Astrocyte of the cerebellum (primary cell): ENCODE results near the gene PLCB2.

Experiments used
- DNase-seq: peaks from one replicate; pipeline ENCODE4 v3.0.0-alpha.2; 2011; ENCODE audit warnings: low read depth
- H3K4me3 ChIP-seq: 2 replicates; pipeline ENCODE4 v1.5.1; 2011; ENCODE audit warnings: mild to moderate bottlenecking, low read depth, low read length, moderate library complexity
- in situ Hi-C: cut with HindIII; loops from 2 replicates; pipeline ENCODE4 v1.10.0; 2017; ENCODE audit warnings: low sequenced_read_pairs
- TF ChIP-seq, protein P1 (sequence below): IDR thresholded peaks from 2 replicates; pipeline ENCODE4 v1.5.1; 2012; ENCODE audit warnings: low read length, low read depth, moderate library complexity, mild to moderate bottlenecking; ENCODE audit errors: missing control alignments

The PLCB2 gene

DNA sequence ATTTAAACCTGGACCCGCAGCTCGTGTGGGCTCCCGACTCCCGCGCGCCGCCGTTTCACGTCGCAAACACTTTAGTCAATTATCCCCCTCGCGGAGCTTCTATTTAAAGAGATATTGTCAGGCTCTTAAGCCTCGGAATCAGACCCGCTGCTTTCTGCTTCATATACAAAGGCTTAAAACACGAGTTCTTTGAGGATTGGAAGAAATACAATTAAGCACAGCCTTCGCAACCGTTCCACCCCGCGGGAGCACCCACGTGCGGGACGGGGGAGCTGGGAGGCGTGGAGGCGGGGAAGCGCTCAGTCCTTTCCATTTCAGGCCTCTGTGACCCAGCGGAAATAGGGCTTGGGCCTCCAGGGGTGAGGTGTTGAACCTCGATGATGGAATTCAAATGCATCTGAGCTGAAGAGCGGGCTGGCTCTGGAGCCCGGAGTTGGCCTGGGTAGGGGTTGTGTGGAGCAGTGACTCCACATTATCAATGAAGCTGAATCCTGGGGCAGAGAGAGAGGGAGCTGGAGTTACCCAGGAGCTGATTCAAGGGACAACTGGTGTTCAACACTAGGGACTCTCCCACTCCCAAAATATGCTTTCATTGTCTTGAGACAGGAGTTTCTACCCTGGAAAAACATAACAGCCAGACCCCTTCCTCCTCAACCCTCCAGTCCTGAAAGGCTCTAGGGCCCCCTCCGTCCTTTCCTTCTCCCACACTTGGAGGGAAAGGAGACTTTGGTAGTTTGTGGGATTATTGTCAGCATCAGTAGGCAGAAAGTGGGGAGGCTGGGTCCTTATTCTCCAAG, 27.3 kb downstream of the PLCB2 start:
- no peak overlapping the region for H3K4me3 ChIP-seq
- no peak for DNase-seq
- TF ChIP-seq, protein P1, sequence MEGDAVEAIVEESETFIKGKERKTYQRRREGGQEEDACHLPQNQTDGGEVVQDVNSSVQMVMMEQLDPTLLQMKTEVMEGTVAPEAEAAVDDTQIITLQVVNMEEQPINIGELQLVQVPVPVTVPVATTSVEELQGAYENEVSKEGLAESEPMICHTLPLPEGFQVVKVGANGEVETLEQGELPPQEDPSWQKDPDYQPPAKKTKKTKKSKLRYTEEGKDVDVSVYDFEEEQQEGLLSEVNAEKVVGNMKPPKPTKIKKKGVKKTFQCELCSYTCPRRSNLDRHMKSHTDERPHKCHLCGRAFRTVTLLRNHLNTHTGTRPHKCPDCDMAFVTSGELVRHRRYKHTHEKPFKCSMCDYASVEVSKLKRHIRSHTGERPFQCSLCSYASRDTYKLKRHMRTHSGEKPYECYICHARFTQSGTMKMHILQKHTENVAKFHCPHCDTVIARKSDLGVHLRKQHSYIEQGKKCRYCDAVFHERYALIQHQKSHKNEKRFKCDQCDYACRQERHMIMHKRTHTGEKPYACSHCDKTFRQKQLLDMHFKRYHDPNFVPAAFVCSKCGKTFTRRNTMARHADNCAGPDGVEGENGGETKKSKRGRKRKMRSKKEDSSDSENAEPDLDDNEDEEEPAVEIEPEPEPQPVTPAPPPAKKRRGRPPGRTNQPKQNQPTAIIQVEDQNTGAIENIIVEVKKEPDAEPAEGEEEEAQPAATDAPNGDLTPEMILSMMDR = no peak
- in situ Hi-C loops = no loop called here

DNA sequence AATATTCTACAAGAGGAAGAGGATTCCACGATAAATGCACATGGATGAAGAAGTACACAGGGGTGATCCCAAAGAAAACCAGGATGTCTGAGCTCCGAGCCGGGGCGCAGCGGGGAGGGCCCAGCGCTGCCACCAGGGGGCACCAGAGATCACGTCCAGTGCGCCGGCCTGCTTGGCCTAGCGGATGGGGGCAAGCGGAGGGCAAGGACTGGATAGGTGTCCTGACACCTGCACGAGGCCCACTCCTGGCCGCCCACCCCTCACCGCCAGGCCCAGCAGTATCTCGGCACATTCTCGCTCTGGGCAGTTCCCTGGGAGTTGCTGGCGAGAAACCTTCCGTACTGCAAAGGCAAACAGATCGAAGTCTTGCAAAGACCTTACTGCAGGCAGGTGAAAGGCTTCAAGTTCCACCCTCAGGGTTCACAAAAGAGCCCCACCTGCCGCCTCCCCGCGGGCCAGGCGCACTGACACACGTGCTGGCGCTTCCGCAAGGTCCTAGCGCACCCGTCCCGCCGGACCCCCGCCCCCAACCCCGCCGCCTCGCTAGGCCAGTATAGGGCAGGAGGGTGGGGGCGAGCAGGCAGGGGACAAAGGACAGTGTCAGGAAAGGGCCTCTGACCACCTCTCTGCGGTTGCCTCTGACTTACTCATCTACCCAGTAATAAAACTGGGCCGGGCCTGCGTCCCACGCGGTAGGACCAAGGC, 28.1 kb downstream of the PLCB2 start:
- TF ChIP-seq, protein P1 = peak; percentile 98
- in situ Hi-C loops = no loop called here
- no peak overlapping the region for H3K4me3 ChIP-seq
- DNase-seq = no peak

DNA sequence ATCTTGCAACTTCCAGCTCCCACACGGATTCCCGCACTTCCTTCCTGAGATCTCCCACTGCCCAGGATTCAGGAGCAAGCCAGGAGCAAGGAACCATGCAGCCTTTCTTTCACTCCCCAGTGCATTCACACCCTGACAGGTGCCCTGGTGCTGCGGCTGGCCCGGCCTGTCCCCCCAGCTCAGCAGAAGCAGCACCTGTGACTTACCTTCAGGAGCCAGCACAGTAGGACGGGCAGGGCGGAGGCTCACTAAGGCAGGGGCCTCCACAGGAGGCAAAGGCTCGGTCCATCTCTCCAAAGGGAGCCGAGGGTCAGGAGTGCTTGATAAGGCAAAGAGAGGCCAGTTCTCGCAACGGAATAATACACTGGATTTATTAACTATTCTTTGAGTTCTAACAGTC, 29.7 kb downstream of the PLCB2 start:
- no peak overlapping the region for H3K4me3 ChIP-seq
- in situ Hi-C loops = no loop called here
- no peak for DNase-seq
- TF ChIP-seq, protein P1 = no peak

DNA sequence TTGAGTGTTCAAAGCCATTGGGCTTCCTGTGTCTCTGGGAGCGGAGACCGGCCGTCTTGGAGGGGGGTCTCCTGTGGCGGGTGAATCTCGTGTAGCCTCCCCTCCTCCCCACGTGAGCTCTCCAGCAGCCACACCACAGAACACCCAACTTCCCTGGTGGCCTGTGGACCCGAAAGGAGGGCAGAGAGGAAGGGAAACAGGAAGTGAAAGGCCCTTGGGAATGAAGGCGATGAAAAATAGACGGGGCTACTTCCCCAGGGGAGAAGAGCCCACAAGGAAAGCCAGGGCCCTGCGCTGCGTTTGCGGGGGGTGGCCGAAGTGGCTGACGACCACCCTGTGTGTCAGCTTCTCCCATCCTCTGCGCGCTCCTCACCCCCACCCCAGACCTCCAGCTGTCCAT, 30.3 kb downstream of the PLCB2 start:
- DNase-seq = no peak
- in situ Hi-C loops = no loop called here
- no peak overlapping the region for H3K4me3 ChIP-seq
- TF ChIP-seq, protein P1 = no peak

GRCh38 chr15:40276927-40277326, 30.8 kb downstream of the PLCB2 start:
- in situ Hi-C loops = no loop called here
- TF ChIP-seq, protein P1 = no peak
- no peak for DNase-seq
- H3K4me3 ChIP-seq = no peak overlapping the region

- DNase-seq = no peak
- H3K4me3 ChIP-seq = no peak overlapping the region
- in situ Hi-C loops = no loop called here
- TF ChIP-seq, protein P1 = no peak
Measured at GRCh38 chr15:40275954-40276353, 31.8 kb downstream of the PLCB2 start.
